Colonic mucosa (tissue), 4 donors: ENCODE data around the gene ARAF. TPM values are rescaled to one million over a fixed set of nuclear protein-coding genes. Genes with fewer than 3 reads are reported as not detected.
A peak's percentile ranks its signal among the peaks of the same experiment; 100 is the strongest.

Experiments used
- DNase-seq: peaks from one replicate; pipeline ENCODE4 v3.0.0-alpha.2; 2020
- H3K27ac ChIP-seq: fragments of 200-600 bp; one replicate; pipeline ENCODE4 v1.8.0; 2021
- H3K27me3 ChIP-seq: fragments of 200-600 bp; one replicate; pipeline ENCODE4 v1.8.0; 2021
- H3K36me3 ChIP-seq: fragments of 200-600 bp; one replicate; pipeline ENCODE4 v1.8.0; 2021
- H3K4me1 ChIP-seq: fragments of 200-600 bp; one replicate; pipeline ENCODE4 v1.8.0; 2021; ENCODE audit warnings: mild to moderate bottlenecking
- H3K4me3 ChIP-seq: fragments of 200-600 bp; one replicate; pipeline ENCODE4 v1.8.0; 2021
- H3K9ac ChIP-seq, 2 donors: one replicate each; pipeline ENCODE4 v1.7.0; 2013; ENCODE audit warnings: control low read depth in 2 of 2, low read depth in 2 of 2, low read length in 2 of 2
- H3K9me3 ChIP-seq: fragments of 200-600 bp; one replicate; pipeline ENCODE4 v1.8.0; 2021
- CTCF ChIP-seq: fragments of 200-600 bp; IDR thresholded peaks from one replicate; pipeline ENCODE4 v1.8.0; 2022; ENCODE audit warnings: antibody characterized with exemption, mild to moderate bottlenecking
- intact Hi-C: fragments of 100-400 bp; cut with DNase I; formaldehyde crosslinking; loops from one replicate; pipeline ENCODE4 v1.14.1; 2022
- total RNA-seq, 2 donors: library from RNA; stranded (reverse); fragmentation: NEBNext Ultra II Directional in 1 of 2; extraction: Animal tissue kit (Norgen Biotek cat#: 25700) in 1 of 2; gene quantifications; one replicate each; pipeline ENCODE4 v1.2.1, GENCODE V29; 2021
- donor health status: healthy.
- donor health status: DM: no; HTN: no; CAD: no.
- donor health status: DM: no; HTN: no; CAD: no.

The ARAF gene
- total RNA-seq, 2 donors from 2014 or later, result 94.8 to 95.2 TPM

- no peaks in the 10 kb centered on the region for H3K9me3 ChIP-seq
- no peaks in the 10 kb centered on the region for H3K27me3 ChIP-seq
- DNase-seq, result no peak
- no peaks in the 10 kb centered on the region for H3K4me1 ChIP-seq
- H3K27ac ChIP-seq, result no peak overlapping the region
- H3K36me3 ChIP-seq, result no peaks in the 10 kb centered on the region
- intact Hi-C loops, result no loop called here
- TF ChIP-seq CTCF, result peak; percentile 36
- H3K4me3 ChIP-seq, result no peak overlapping the region
- H3K9ac ChIP-seq, result no peak overlapping the region
Observed at GRCh38 chrX:47568656-47569295, 7.8 kb downstream of the ARAF start.

- Histone ChIP-seq H3K9me3 (no peaks in the 10 kb centered on the region), H3K9ac (no peak overlapping the region), H3K4me3 (no peak overlapping the region), H3K4me1 (no peaks in the 10 kb centered on the region), H3K27ac (no peak overlapping the region), H3K36me3 (no peaks in the 10 kb centered on the region), H3K27me3 (no peaks in the 10 kb centered on the region)
- intact Hi-C loops, result no loop called here
- TF ChIP-seq CTCF, result no peak
- DNase-seq, result no peak
Observed at GRCh38 chrX:47570794-47571193, 9.8 kb downstream of the ARAF start.

- no peaks in the 10 kb centered on the region for H3K36me3 ChIP-seq
- no peaks in the 10 kb centered on the region for H3K27me3 ChIP-seq
- no peak overlapping the region for H3K9ac ChIP-seq
- no peak for DNase-seq
- intact Hi-C loops, result no loop called here
- no peak for TF ChIP-seq CTCF
- no peaks in the 10 kb centered on the region for H3K9me3 ChIP-seq
- no peak overlapping the region for H3K27ac ChIP-seq
- no peaks in the 10 kb centered on the region for H3K4me1 ChIP-seq
- H3K4me3 ChIP-seq, result no peak overlapping the region
Observed at GRCh38 chrX:47571215-47571614, 10.2 kb downstream of the ARAF start.

- H3K36me3 ChIP-seq, result no peaks in the 10 kb centered on the region
- no peak overlapping the region for H3K27ac ChIP-seq
- no peak for DNase-seq
- no peaks in the 10 kb centered on the region for H3K4me1 ChIP-seq
- TF ChIP-seq CTCF, result no peak
- H3K9ac ChIP-seq, result no peak overlapping the region
- H3K4me3 ChIP-seq, result no peak overlapping the region
- intact Hi-C loops, result no loop called here
- no peaks in the 10 kb centered on the region for H3K9me3 ChIP-seq
- H3K27me3 ChIP-seq, result no peaks in the 10 kb centered on the region
Observed at GRCh38 chrX:47571896-47572295, 10.9 kb downstream of the ARAF start.

GRCh38 chrX:47572773-47573340, 11.9 kb downstream of the ARAF start:
- Histone ChIP-seq H3K9me3 (no peaks in the 10 kb centered on the region), H3K9ac (no peak overlapping the region), H3K4me1 (no peaks in the 10 kb centered on the region), H3K27ac (peak overlapping the region; percentile 60), H3K36me3 (no peaks in the 10 kb centered on the region), H3K4me3 (no peak overlapping the region), H3K27me3 (no peaks in the 10 kb centered on the region)
- DNase-seq, result no peak
- no peak for TF ChIP-seq CTCF
- intact Hi-C loops, result no loop called here
